ENCODE data around the gene NKD2. TPM values are rescaled to one million over a fixed set of nuclear protein-coding genes. Genes with fewer than 3 reads are reported as not detected.

The NKD2 gene
- total and polyA plus RNA-seq, 3 donors from 2014 or later: 16.5 to 42.1 (median 31.6) TPM

GRCh38 chr5:1032551-1033027 lies 24.0 kb downstream of the NKD2 start:
- Histone ChIP-seq H3K36me3 (ENCODE audit: low read depth, missing control alignments) (no peaks in the 10 kb centered on the region), H3K9me3 (no peaks in the 10 kb centered on the region), H3K4me3 (no peak overlapping the region), H3K27ac (no peak overlapping the region), H3K27me3 (no peaks in the 10 kb centered on the region), H3K4me1 (no peaks in the 10 kb centered on the region)
- TF ChIP-seq CTCF (IDR thresholded peaks at IDR 0.05) (no peak), POLR2A (IDR thresholded peaks at IDR 0.05) (no peak)
- 97% methylated on average over 10 to 14 of the region's 14 CpGs for WGBS, 2 donors
- no peak for DNase-seq
- intact Hi-C loops (cut with DNase I; ENCODE audit: low total_unique reads): no loop called here

- Histone ChIP-seq H3K36me3 (ENCODE audit: low read depth, missing control alignments) (no peaks in the 10 kb centered on the region), H3K27me3 (no peaks in the 10 kb centered on the region), H3K4me3 (no peak overlapping the region), H3K4me1 (no peaks in the 10 kb centered on the region), H3K27ac (no peak overlapping the region), H3K9me3 (no peaks in the 10 kb centered on the region)
- no peak for DNase-seq
- TF ChIP-seq CTCF (IDR thresholded peaks at IDR 0.05) (no peak), POLR2A (IDR thresholded peaks at IDR 0.05) (no peak)
- intact Hi-C loops (cut with DNase I; ENCODE audit: low total_unique reads): no loop called here
- 93 to 100% methylated on average over 8 to 25 of the region's 26 CpGs for WGBS, 2 donors
Measured at GRCh38 chr5:1033178-1033577, 24.6 kb downstream of the NKD2 start.

- WGBS, 2 donors: 93 to 94% methylated on average over 26 to 29 of the region's 29 CpGs
- Histone ChIP-seq H3K27ac (no peak overlapping the region), H3K9me3 (no peaks in the 10 kb centered on the region), H3K4me3 (no peak overlapping the region), H3K36me3 (ENCODE audit: low read depth, missing control alignments) (no peaks in the 10 kb centered on the region), H3K27me3 (no peaks in the 10 kb centered on the region), H3K4me1 (no peaks in the 10 kb centered on the region)
- DNase-seq: no peak
- TF ChIP-seq POLR2A (IDR thresholded peaks at IDR 0.05) (no peak), CTCF (IDR thresholded peaks at IDR 0.05) (no peak)
- intact Hi-C loops (cut with DNase I; ENCODE audit: low total_unique reads): no loop called here
Measured at GRCh38 chr5:1033606-1034420, 25.2 kb downstream of the NKD2 start.

GRCh38 chr5:1034421-1034905 lies 25.9 kb downstream of the NKD2 start:
- TF ChIP-seq CTCF (IDR thresholded peaks at IDR 0.05) (no peak), POLR2A (IDR thresholded peaks at IDR 0.05) (no peak)
- DNase-seq: no peak
- H3K4me1 ChIP-seq: no peaks in the 10 kb centered on the region
- WGBS, 2 donors: 89 to 94% methylated on average over 3 to 17 of the region's 17 CpGs
- no peak overlapping the region for H3K4me3 ChIP-seq
- intact Hi-C loops (cut with DNase I; ENCODE audit: low total_unique reads): no loop called here
- H3K27ac ChIP-seq: no peak overlapping the region
- no peaks in the 10 kb centered on the region for H3K9me3 ChIP-seq
- no peaks in the 10 kb centered on the region for H3K36me3 ChIP-seq (ENCODE audit: low read depth, missing control alignments)
- no peaks in the 10 kb centered on the region for H3K27me3 ChIP-seq

Data from testis (tissue), 3 donors.